Left ventricle myocardium inferior (tissue), 1 donor: ENCODE data around the gene PADI3. TPM values are rescaled to one million over a fixed set of nuclear protein-coding genes. Genes with fewer than 3 reads are reported as not detected.

Experiments used
- DNase-seq: peaks from one replicate; pipeline ENCODE4 v3.0.0-alpha.2; 2020
- H3K27ac ChIP-seq: fragments of 200-600 bp; replicated peaks from 2 replicates; pipeline ENCODE4 v1.8.0; 2021
- H3K27me3 ChIP-seq: fragments of 200-600 bp; 2 replicates; pipeline ENCODE4 v1.8.0; 2021; ENCODE audit warnings: low read depth
- H3K36me3 ChIP-seq: fragments of 200-600 bp; 2 replicates; pipeline ENCODE4 v1.8.0; 2021
- H3K4me1 ChIP-seq: fragments of 200-600 bp; 2 replicates; pipeline ENCODE4 v1.8.0; 2021
- H3K4me3 ChIP-seq: fragments of 200-600 bp; 2 replicates; pipeline ENCODE4 v1.8.0; 2021; ENCODE audit warnings: mild to moderate bottlenecking, moderate library complexity
- H3K9me3 ChIP-seq: fragments of 200-600 bp; replicated peaks from 2 replicates; pipeline ENCODE4 v1.8.0; 2021
- intact Hi-C: fragments of 100-400 bp; cut with micrococcal nuclease; formaldehyde crosslinking; loops from one replicate; pipeline ENCODE4 v1.11.0; 2022
- total RNA-seq: library from RNA; stranded (reverse); fragmentation: NEBNext Ultra II Directional; extraction: Animal tissue kit (Norgen Biotek cat#: 25700); gene quantifications from one replicate; pipeline ENCODE4 v1.2.1, GENCODE V29; 2021
- TF ChIP-seq, protein P1 (sequence below): fragments of 200-600 bp; IDR thresholded peaks from 2 replicates; pipeline ENCODE4 v1.8.0; 2021; ENCODE audit warnings: antibody characterized with exemption, mild to moderate bottlenecking, borderline replicate concordance
- donor health status: DM: no; HTN: yes; CAD: no; lungs with severe emphysema.

Gene PADI3
- total RNA-seq, 1 donor from 2014 or later, result not detected

DNA sequence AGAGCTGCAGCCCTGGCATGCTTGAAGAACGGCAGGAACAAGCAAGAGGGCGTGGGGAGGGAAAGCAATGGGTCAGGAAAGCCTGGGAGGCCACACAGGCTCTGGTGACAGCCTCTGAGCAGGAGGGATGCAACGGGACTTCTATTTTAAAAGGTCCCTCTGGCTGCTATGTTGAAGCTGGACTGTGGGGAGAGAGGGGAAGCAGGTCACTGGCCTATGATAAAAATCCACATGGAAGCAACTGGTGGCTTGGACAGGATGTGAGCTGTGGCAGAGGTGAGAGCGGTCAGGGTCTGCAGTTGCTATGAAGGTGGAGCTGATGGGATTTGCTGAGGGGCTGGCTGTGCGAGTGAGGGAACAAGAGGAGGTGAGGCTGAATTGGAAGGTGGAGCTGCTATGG is 32.8 kb upstream of the PADI3 start:
- Histone ChIP-seq H3K27ac (no peak overlapping the region), H3K9me3 (no peaks in the 10 kb centered on the region), H3K36me3 (no peaks in the 10 kb centered on the region), H3K4me1 (peaks cover 7% of the 10 kb centered on the region), H3K27me3 (peaks cover 98% of the 10 kb centered on the region), H3K4me3 (no peak overlapping the region)
- TF ChIP-seq, protein P1, sequence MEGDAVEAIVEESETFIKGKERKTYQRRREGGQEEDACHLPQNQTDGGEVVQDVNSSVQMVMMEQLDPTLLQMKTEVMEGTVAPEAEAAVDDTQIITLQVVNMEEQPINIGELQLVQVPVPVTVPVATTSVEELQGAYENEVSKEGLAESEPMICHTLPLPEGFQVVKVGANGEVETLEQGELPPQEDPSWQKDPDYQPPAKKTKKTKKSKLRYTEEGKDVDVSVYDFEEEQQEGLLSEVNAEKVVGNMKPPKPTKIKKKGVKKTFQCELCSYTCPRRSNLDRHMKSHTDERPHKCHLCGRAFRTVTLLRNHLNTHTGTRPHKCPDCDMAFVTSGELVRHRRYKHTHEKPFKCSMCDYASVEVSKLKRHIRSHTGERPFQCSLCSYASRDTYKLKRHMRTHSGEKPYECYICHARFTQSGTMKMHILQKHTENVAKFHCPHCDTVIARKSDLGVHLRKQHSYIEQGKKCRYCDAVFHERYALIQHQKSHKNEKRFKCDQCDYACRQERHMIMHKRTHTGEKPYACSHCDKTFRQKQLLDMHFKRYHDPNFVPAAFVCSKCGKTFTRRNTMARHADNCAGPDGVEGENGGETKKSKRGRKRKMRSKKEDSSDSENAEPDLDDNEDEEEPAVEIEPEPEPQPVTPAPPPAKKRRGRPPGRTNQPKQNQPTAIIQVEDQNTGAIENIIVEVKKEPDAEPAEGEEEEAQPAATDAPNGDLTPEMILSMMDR, result no peak
- intact Hi-C loops, result no loop called here
- DNase-seq, result no peak

DNA sequence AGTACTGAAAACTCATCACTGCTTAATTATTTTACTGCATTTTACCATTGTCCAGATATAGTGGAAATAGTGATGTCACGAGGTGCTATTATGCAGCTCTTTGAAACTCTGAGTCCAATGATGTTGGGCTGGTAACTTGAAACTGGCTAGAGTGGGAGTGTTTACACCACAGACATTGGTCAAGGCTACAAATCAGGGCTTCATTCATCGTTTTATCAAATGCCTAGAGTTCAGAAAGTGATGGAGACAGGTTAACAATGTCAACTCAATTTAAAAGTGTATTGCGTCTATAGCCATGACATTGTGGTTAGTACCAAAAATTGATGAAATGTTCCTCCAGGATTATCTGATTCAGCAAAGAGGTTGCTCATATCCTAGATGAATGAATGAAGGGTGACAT is 31.3 kb upstream of the PADI3 start:
- TF ChIP-seq, protein P1, result no peak
- intact Hi-C loops, result no loop called here
- Histone ChIP-seq H3K4me1 (peaks cover 5% of the 10 kb centered on the region), H3K9me3 (no peaks in the 10 kb centered on the region), H3K27me3 (peaks cover 99% of the 10 kb centered on the region), H3K36me3 (no peaks in the 10 kb centered on the region), H3K4me3 (no peak overlapping the region), H3K27ac (no peak overlapping the region)
- DNase-seq, result no peak

DNA sequence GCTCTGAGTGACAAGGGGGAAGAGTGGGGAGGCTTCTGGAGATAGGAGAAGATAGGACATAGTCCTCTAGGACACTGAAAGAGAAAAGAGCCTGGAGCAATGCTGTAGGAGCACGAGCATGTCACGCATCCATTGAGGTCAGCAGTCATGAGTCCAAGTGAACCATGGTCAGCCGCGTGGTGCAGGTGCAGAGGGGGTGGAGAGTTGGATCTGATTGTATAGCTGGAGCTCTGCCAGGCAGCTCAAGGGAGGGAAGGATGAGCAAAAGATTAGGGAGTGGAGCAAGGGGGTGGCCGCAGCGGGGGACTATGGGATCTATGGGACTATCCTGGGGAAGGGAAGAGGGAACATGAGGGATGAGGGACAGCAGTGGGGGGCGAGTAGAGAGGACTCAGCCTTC is 30.0 kb upstream of the PADI3 start:
- Histone ChIP-seq H3K27ac (no peak overlapping the region), H3K27me3 (peaks cover 99% of the 10 kb centered on the region), H3K36me3 (no peaks in the 10 kb centered on the region), H3K4me1 (no peaks in the 10 kb centered on the region), H3K4me3 (no peak overlapping the region), H3K9me3 (no peaks in the 10 kb centered on the region)
- intact Hi-C loops, result no loop called here
- TF ChIP-seq, protein P1, result no peak
- DNase-seq, result no peak

DNA sequence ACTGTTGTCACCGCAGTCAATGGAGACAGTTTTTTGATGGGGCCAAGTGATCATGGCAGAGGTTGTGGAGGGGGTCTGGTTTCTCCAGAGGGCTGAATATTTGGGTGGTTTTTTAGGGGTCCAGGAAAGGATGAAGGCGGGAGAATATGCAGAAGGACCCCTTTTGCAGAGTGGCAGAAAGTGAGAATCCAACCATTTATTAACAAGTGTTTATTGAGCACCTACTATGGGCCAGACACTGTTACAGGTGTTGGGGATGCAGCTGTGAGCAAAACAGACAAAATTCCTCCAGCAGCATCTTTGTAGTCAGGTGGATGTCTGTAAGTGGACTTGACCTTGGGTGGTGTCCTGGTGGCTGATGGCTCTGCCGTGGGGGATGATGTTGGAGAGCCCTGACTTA is 28.6 kb upstream of the PADI3 start:
- TF ChIP-seq, protein P1, result no peak
- no peaks in the 10 kb centered on the region for H3K4me1 ChIP-seq
- intact Hi-C loops, result no loop called here
- no peaks in the 10 kb centered on the region for H3K36me3 ChIP-seq
- H3K9me3 ChIP-seq, result no peaks in the 10 kb centered on the region
- H3K27ac ChIP-seq, result no peak overlapping the region
- no peak overlapping the region for H3K4me3 ChIP-seq
- H3K27me3 ChIP-seq, result peaks cover 99% of the 10 kb centered on the region
- no peak for DNase-seq

DNA sequence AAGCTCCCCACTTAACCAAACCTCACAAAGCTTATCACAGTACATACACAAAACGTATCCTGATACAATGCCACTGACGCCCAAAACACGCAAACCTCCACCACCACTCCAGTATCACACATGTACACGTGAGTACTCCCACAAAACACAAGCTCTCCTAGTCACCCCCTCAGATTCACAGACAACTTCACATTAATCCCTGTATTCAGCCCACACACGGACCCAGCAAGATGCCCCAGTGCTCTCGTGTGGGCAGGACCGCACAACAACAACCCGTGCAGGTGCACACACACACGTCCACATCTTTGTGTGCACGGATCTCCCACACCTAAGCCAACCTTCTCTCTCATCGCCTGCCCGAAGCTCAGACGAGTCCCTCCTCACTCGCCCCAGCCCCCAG is 26.3 kb upstream of the PADI3 start:
- no peaks in the 10 kb centered on the region for H3K4me1 ChIP-seq
- intact Hi-C loops, result no loop called here
- H3K36me3 ChIP-seq, result no peaks in the 10 kb centered on the region
- TF ChIP-seq, protein P1, result no peak
- no peak for DNase-seq
- no peak overlapping the region for H3K4me3 ChIP-seq
- H3K27me3 ChIP-seq, result peaks cover 83% of the 10 kb centered on the region
- H3K9me3 ChIP-seq, result no peaks in the 10 kb centered on the region
- H3K27ac ChIP-seq, result no peak overlapping the region

DNA sequence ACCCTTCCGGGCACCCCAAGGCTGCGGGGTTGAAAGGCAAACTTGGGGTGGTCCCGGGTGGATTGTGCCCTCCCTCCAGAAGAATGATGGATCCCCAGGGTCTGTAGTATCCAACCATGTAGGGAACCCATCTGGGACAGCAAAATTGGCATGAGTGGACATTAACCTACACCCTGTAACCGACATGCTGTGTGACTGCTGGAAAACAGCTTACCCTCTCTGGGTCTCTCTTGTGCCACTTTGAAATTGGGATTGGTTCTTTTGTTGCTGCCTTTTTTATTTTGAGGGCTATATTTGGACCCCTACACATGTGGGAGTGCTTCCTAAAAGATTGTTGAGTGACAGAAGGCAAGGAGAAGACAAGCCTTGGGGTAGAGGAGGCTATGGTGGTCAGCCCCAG is 24.5 kb upstream of the PADI3 start:
- DNase-seq, result no peak
- H3K27me3 ChIP-seq, result peaks cover 81% of the 10 kb centered on the region
- intact Hi-C loops, result no loop called here

More for the DNA sequence above, 24.5 kb upstream of the PADI3 start:
- no peak overlapping the region for H3K4me3 ChIP-seq
- no peaks in the 10 kb centered on the region for H3K4me1 ChIP-seq
- no peak overlapping the region for H3K27ac ChIP-seq
- TF ChIP-seq, protein P1, result no peak
- no peaks in the 10 kb centered on the region for H3K9me3 ChIP-seq
- no peaks in the 10 kb centered on the region for H3K36me3 ChIP-seq
